ENCODE measurements around the gene ZNF207. TPM values are rescaled to one million over a fixed set of nuclear protein-coding genes. Genes with fewer than 3 reads are reported as not detected.
"Not testable (repeated sequence)": the region's sequence is repeated elsewhere in the genome, so short reads cannot be mapped to it uniquely, and the experiment has no call there.

ZNF207 gene
- total and polyA plus RNA-seq, 7 experiments from 2014 or later: 168 to 288 (median 260) TPM

GRCh38 chr17:32386844-32387243 is 36.9 kb downstream of the ZNF207 start:
- H3K36me3 Mint-ChIP-seq: peaks cover 0 to 17% (median 11%) of the 10 kb centered on the region in 5 donors
- DNase-seq (no peak), ATAC-seq (no peak)
- no peaks in the 10 kb centered on the region for H3K27me3 Mint-ChIP-seq
- peaks cover 0 to 5% (median 0%) of the 10 kb centered on the region in 11 donors for H3K9me3 Mint-ChIP-seq
- no peaks in the 10 kb centered on the region for H3K27me3 ChIP-seq (ENCODE audit: control insufficient read depth in 2 of 2, insufficient read depth in 2 of 2, low read length in 2 of 2)
- no peak overlapping the region for H3K4me3 Mint-ChIP-seq
- no peak overlapping the region for H3K27ac Mint-ChIP-seq
- H3K36me3 ChIP-seq (ENCODE audit: control insufficient read depth in 2 of 3, insufficient read depth in 3 of 3, low read length in 3 of 3): peaks cover 0 to 2% (median 0%) of the 10 kb centered on the region in 3 experiments
- no peaks in the 10 kb centered on the region for H3K4me1 ChIP-seq (ENCODE audit: control insufficient read depth in 2 of 2, insufficient read depth in 2 of 2, low read length in 2 of 2)
- ChIA-PET CTCF (no interaction called here), POLR2A (interaction anchor here (0.7 to 1.1 kb wide), 3 partner anchors 15 to 57 kb away, joined by 3 read pairs; partner anchors contain the start of gene PSMD11)
- H3K4me3 ChIP-seq (ENCODE audit: low read length): no peak overlapping the region
- intact Hi-C loops (cut with micrococcal nuclease): no loop called here
- H3K9me3 ChIP-seq (ENCODE audit: control insufficient read depth in 2 of 3, low read length in 3 of 3): no peaks in the 10 kb centered on the region
- H3K4me1 Mint-ChIP-seq: peaks cover 0 to 8% (median 5%) of the 10 kb centered on the region in 7 donors
- H3K27ac ChIP-seq (ENCODE audit: low read depth, low read length): no peak overlapping the region

GRCh38 chr17:32388128-32388527 is 38.2 kb downstream of the ZNF207 start:
- POLR2A ChIA-PET; intact Hi-C loops (cut with micrococcal nuclease); H3K27ac ChIP-seq (ENCODE audit: low read depth, low read length); H3K4me1 ChIP-seq (ENCODE audit: control insufficient read depth in 2 of 2, insufficient read depth in 2 of 2, low read length in 2 of 2); H3K27me3 Mint-ChIP-seq; ATAC-seq; H3K27me3 ChIP-seq (ENCODE audit: control insufficient read depth in 2 of 2, insufficient read depth in 2 of 2, low read length in 2 of 2); H3K9me3 Mint-ChIP-seq; H3K9me3 ChIP-seq (ENCODE audit: control insufficient read depth in 2 of 3, low read length in 3 of 3); DNase-seq; H3K4me3 ChIP-seq (ENCODE audit: low read length); H3K36me3 ChIP-seq (ENCODE audit: control insufficient read depth in 2 of 3, insufficient read depth in 3 of 3, low read length in 3 of 3); H3K4me1 Mint-ChIP-seq; H3K4me3 Mint-ChIP-seq; H3K36me3 Mint-ChIP-seq: not testable (repeated sequence)
- CTCF ChIA-PET: interaction anchor here (0.8 to 1.1 kb wide), 2 partner anchors 96 to 178 kb away, joined by 3 to 7 read pairs; no protein-coding TSS in a partner anchor
- H3K27ac Mint-ChIP-seq: peak overlapping the region in 1 of 9 donors; percentile 45

GRCh38 chr17:32388613-32389459 is 38.9 kb downstream of the ZNF207 start:
- H3K27me3 ChIP-seq (ENCODE audit: control insufficient read depth in 2 of 2, insufficient read depth in 2 of 2, low read length in 2 of 2): no peaks in the 10 kb centered on the region

GRCh38 chr17:32393904-32394303 is 43.9 kb downstream of the ZNF207 start:
- ATAC-seq: no peak
- no peaks in the 10 kb centered on the region for H3K27me3 Mint-ChIP-seq
- Histone ChIP-seq H3K4me3 (ENCODE audit: low read length) (no peak overlapping the region), H3K9me3 (ENCODE audit: control insufficient read depth in 2 of 3, low read length in 3 of 3) (no peaks in the 10 kb centered on the region), H3K36me3 (ENCODE audit: control insufficient read depth in 2 of 3, insufficient read depth in 3 of 3, low read length in 3 of 3) (no peaks in the 10 kb centered on the region), H3K27ac (ENCODE audit: low read depth, low read length) (no peak overlapping the region), H3K27me3 (ENCODE audit: control insufficient read depth in 2 of 2, insufficient read depth in 2 of 2, low read length in 2 of 2) (no peaks in the 10 kb centered on the region), H3K4me1 (ENCODE audit: control insufficient read depth in 2 of 2, insufficient read depth in 2 of 2, low read length in 2 of 2) (no peaks in the 10 kb centered on the region)
- H3K4me1 Mint-ChIP-seq: peaks cover under 1 to 8% (median 6%) of the 10 kb centered on the region in 7 donors
- no peak for DNase-seq
- ChIA-PET CTCF (no interaction called here), POLR2A (interaction anchor here (1.1 kb wide), 1 partner anchor 50 kb away, joined by 3 read pairs; the partner anchor contains the start of gene PSMD11)
- no peak overlapping the region for H3K4me3 Mint-ChIP-seq
- intact Hi-C loops (cut with micrococcal nuclease): no loop called here
- peak overlapping the region in 4 of 9 donors; percentile 11 to 56 (median 44) for H3K27ac Mint-ChIP-seq
- peaks cover 0 to 13% (median 9%) of the 10 kb centered on the region in 5 donors for H3K36me3 Mint-ChIP-seq
- peaks cover 0 to 4% (median 0%) of the 10 kb centered on the region in 11 donors for H3K9me3 Mint-ChIP-seq

More at GRCh38 chr17:32388613-32389459, 38.9 kb downstream of the ZNF207 start:
- Mint-ChIP-seq H3K27ac (peak overlapping the region in 1 of 9 donors; percentile 45), H3K4me1 (peaks cover 0 to 10% (median 0%) of the 10 kb centered on the region in 7 donors), H3K36me3 (peaks cover 0 to 11% (median 4%) of the 10 kb centered on the region in 5 donors), H3K27me3 (no peaks in the 10 kb centered on the region), H3K9me3 (peaks cover 0 to 2% (median 0%) of the 10 kb centered on the region in 11 donors), H3K4me3 (no peak overlapping the region)
- ChIA-PET POLR2A (no interaction called here), CTCF (no interaction called here)
- Histone ChIP-seq H3K27ac (ENCODE audit: low read depth, low read length) (no peak overlapping the region), H3K4me1 (ENCODE audit: control insufficient read depth in 2 of 2, insufficient read depth in 2 of 2, low read length in 2 of 2) (no peaks in the 10 kb centered on the region), H3K4me3 (ENCODE audit: low read length) (no peak overlapping the region), H3K36me3 (ENCODE audit: control insufficient read depth in 2 of 3, insufficient read depth in 3 of 3, low read length in 3 of 3) (no peaks in the 10 kb centered on the region), H3K9me3 (ENCODE audit: control insufficient read depth in 2 of 3, low read length in 3 of 3) (no peaks in the 10 kb centered on the region)
- DNase-seq: no peak
- ATAC-seq: no peak
- intact Hi-C loops (cut with micrococcal nuclease): no loop called here

- H3K9me3 Mint-ChIP-seq: peaks cover 0 to 4% (median 0%) of the 10 kb centered on the region in 11 donors
- H3K4me1 Mint-ChIP-seq: peaks cover 6 to 16% (median 11%) of the 10 kb centered on the region in 7 donors
- H3K27ac ChIP-seq (ENCODE audit: low read depth, low read length): no peak overlapping the region
- H3K4me3 Mint-ChIP-seq: no peak overlapping the region
- no peak for DNase-seq
- no peaks in the 10 kb centered on the region for H3K36me3 ChIP-seq (ENCODE audit: control insufficient read depth in 2 of 3, insufficient read depth in 3 of 3, low read length in 3 of 3)
- no peak overlapping the region for H3K4me3 ChIP-seq (ENCODE audit: low read length)
- no peaks in the 10 kb centered on the region for H3K9me3 ChIP-seq (ENCODE audit: control insufficient read depth in 2 of 3, low read length in 3 of 3)
- peaks cover 0 to 12% (median 9%) of the 10 kb centered on the region in 5 donors for H3K36me3 Mint-ChIP-seq
- H3K27me3 Mint-ChIP-seq: no peaks in the 10 kb centered on the region
- H3K27me3 ChIP-seq (ENCODE audit: control insufficient read depth in 2 of 2, insufficient read depth in 2 of 2, low read length in 2 of 2): no peaks in the 10 kb centered on the region
- H3K4me1 ChIP-seq (ENCODE audit: control insufficient read depth in 2 of 2, insufficient read depth in 2 of 2, low read length in 2 of 2): no peaks in the 10 kb centered on the region
- ChIA-PET CTCF (interaction anchor here (0.6 kb wide), 1 partner anchor 16 kb away, joined by 7 read pairs; no protein-coding TSS in a partner anchor), POLR2A (interaction anchor here (1.0 kb wide), 1 partner anchor 12 kb away, joined by 4 read pairs; no protein-coding TSS in a partner anchor)
- H3K27ac Mint-ChIP-seq: peak overlapping the region in 1 of 9 donors; percentile 73
- intact Hi-C loops (cut with micrococcal nuclease): no loop called here
- no peak for ATAC-seq
Observed at GRCh38 chr17:32396343-32396742, 46.4 kb downstream of the ZNF207 start.

- ChIA-PET CTCF (no interaction called here), POLR2A (interaction anchor here (0.7 kb wide), 1 partner anchor 51 kb away, joined by 7 read pairs; no protein-coding TSS in a partner anchor)
- Histone ChIP-seq H3K36me3 (ENCODE audit: control insufficient read depth in 2 of 3, insufficient read depth in 3 of 3, low read length in 3 of 3) (no peaks in the 10 kb centered on the region), H3K27ac (ENCODE audit: low read depth, low read length) (no peak overlapping the region), H3K9me3 (ENCODE audit: control insufficient read depth in 2 of 3, low read length in 3 of 3) (no peaks in the 10 kb centered on the region), H3K27me3 (ENCODE audit: control insufficient read depth in 2 of 2, insufficient read depth in 2 of 2, low read length in 2 of 2) (no peaks in the 10 kb centered on the region), H3K4me3 (ENCODE audit: low read length) (no peak overlapping the region), H3K4me1 (ENCODE audit: control insufficient read depth in 2 of 2, insufficient read depth in 2 of 2, low read length in 2 of 2) (no peaks in the 10 kb centered on the region)
- Mint-ChIP-seq H3K27ac (peak overlapping the region in 3 of 9 donors; percentile 25 to 63 (median 58)), H3K27me3 (no peaks in the 10 kb centered on the region), H3K36me3 (peaks cover 0 to 7% (median 4%) of the 10 kb centered on the region in 5 donors), H3K4me3 (no peak overlapping the region), H3K4me1 (peaks cover 5 to 16% (median 11%) of the 10 kb centered on the region in 7 donors), H3K9me3 (peaks cover 0 to 3% (median 0%) of the 10 kb centered on the region in 11 donors)
- DNase-seq: no peak
- no peak for ATAC-seq
- intact Hi-C loops (cut with micrococcal nuclease): no loop called here
Observed at GRCh38 chr17:32398946-32399345, 49.0 kb downstream of the ZNF207 start.
